Raji (cell line): ENCODE results near the gene RNF2.

ENCODE experiments used
- POLR2A ChIP-seq: IDR thresholded peaks from 2 replicates; pipeline ENCODE4 v1.6.1; 2011; ENCODE audit warnings: low read depth, low read length, control low read depth; ENCODE audit not compliant: insufficient read depth

Gene RNF2

DNA sequence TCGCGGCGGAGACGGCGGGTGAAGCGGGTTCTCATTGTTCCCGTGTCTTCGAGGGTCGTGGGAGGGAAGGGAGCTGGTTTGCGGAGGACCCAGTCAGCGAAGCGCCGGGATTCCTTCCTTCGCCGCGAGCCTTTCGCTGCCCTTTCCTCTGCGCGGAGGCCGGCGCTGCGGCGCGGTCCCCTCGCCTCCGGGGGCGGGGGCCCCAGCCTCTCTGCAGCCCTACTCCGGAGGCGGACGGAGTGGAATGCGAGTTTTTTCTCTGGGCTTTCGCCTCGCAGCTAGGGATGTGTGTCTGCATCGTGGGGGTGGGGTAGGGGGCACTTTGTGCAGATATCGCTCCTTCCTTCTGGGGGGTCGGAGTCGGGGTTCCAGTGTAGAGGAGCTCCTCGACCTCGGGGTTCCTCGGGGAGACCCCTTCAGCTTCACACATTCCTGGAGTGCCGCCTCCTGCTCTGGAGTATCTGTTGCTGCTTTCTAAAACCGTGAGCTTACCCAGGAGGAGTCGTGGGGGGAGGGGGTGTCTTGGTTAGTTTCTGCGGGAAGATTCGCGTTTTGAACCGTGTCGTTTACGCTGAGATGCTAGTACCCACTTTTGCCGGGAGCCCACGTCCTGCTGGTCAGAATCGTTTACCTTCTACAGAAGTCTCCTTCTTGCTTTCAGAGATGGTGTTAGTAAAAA, 595 bp downstream of the RNF2 start:
- no peak for TF ChIP-seq POLR2A

GRCh38 chr1:185046668-185047067, 1.3 kb downstream of the RNF2 start:
- no peak for TF ChIP-seq POLR2A

DNA sequence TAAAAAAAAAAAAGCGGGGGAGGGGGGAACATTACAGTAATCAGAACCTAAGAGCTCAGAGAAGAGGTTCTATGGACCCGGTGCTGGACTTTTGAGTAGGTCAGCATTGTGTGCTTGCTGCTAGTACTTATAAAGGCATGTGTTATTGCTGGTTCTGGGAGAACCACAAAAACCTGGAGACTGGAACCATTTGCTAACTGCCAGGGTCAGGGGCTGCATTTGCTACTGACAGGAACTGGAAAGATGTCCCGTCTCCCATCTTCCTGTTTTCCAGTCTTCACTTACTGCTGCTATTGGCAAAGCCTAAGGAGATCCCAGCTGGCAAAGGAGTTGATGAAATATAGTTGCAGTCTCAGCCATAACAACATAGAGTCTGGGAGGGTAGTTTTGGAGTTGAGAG, 4.3 kb downstream of the RNF2 start:
- TF ChIP-seq POLR2A = no peak

DNA sequence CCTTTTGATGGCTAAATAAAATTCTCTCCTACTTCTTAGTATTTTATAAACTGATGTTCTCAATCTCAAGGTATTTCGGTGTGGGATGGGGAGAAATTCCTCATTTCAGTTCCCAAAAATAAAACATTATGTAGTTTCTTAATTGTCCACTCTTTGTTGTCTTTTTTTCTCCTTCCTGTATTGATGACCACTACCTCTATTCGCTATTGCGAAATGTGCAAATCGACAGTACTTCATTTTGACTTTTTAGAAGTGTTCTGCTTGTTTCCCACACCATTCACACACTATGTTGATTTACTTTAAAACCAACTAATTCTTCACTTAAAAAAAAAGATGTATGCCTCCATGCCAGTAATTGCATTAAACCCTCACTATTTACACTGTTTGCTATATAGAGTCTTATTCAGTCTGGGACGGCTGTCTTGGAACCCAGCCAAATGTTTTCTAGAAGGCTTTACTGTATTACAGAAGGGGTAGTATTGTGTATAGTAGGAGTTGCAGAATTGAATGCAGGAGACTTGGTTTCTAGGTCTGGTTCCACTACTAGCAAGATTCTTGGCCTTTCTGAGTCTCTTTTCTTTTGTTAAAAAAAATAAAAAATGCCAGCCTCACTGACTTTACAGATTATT, 5.6 kb downstream of the RNF2 start:
- no peak for TF ChIP-seq POLR2A

DNA sequence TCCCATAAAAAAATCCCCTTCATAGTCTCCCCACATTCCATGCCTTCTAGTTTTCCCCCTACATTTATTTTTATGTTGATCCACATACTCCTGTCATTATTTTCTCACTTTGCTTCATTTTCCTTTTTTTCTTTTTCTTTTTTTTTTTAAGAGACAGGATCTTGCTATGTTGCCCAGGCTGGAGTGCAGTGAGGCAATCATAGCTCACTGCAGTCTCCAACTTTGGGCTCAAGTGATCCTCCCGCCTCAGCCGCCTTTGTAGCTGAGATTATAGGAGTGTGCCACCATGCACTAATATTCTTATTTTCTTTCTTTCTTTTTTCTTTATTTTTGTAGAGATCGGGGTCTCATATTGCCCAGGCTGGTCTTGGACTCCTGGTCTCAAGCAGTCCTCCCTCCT, 7.8 kb downstream of the RNF2 start:
- TF ChIP-seq POLR2A = no peak

DNA sequence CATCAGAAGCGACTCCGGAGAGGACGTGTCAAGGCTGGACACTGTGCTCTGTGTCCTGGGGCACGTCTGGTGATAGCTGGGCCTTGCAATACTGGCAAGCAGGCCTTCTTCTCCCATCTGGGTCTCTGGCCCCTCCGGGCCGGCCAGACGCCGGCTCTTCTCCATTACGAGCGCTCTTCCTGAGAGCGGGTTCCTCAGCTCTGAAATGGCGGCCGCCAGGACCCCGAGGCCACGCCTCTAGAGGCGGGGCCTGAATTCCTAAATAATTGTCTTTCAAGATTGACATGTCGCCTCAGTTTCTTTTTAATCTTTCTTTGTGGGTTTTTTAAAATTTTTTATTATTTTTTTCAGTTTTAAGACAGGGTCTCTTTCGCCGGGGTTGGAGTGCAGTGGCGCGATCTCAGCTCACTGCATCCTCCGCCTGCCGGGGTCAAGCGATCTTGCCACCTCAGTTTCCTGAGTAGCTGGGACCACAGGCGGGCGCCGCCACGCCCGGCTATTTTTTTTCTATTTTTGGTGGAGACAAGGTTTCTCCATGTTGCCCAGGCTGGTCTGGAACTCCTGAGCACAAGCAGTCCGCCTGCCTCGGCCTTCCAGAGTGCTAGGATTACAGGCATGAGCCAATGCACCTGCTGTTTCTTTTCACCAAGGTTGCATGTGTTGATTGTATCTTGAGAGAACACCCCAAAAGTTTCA, 9.2 kb downstream of the RNF2 start:
- TF ChIP-seq POLR2A = no peak

DNA sequence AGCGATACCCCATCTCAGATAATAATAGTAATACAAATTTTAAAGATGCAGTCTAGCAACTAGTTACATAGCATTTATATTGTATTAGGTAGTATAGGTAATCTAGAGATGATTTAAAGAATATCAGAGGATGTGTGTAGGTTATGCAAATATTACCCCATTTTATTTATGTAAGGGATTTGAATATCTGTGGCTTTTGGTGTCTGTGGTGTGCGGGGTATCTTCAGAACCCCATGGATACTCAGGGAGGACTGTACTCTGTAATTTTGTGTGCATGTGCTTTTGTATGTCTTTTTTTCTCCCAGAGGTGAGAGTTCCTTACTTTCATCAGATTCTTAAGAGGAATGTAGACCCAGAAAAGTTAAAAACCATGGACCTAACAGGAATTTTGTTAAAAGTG, 12.8 kb downstream of the RNF2 start:
- TF ChIP-seq POLR2A = no peak

DNA sequence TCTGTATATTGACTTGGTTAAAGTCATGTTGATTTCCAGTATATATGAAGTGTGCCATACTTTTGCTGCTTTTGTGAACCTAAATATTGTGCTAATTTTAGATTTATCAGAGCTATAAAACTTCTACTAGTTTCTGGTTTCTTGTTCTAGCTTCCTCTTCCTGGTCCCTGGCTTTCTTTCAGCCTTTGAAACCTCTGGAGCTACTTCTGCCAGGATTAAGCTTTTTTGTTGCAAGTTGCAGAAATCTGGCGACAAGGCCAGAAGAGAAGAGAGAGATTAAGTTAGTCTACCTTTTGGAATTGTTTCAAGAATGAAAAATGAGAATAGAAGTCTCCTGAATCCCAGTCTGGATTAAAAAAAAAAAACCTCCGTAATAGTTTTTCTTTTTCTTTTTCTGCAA, 13.5 kb downstream of the RNF2 start:
- TF ChIP-seq POLR2A = no peak

- TF ChIP-seq POLR2A = no peak
Measured at GRCh38 chr1:185059950-185060571, 14.7 kb downstream of the RNF2 start.

DNA sequence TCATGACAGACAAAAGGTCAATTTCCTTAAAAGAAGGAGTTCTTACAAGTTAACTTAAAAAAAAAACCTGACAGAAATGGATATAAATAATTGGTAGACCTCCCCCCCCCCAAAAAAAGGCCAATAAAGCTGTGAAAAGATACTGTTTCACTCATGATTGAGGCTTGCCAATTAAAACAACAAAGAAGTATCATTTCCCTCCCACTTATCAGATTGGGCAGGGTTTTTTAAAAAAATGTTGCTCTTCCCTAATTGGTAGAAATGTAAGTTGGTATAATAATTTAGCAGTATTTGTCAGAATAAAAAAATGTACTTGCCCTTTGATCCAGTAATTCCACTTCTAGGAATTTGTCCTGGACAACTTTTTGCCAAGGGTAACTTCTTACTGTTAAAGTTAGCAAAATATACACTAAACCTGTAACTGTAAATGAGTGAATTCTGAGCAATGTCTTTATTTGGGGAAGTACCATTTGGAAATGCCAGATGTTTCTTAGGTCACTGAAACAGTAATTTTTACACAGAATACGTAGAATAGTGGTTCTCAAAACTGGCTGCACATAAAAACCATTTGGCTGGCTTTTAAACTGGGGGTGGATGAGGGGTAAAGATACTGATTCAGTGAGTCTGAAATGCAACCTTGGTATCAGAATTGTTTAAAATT, 17.5 kb downstream of the RNF2 start:
- TF ChIP-seq POLR2A = no peak

DNA sequence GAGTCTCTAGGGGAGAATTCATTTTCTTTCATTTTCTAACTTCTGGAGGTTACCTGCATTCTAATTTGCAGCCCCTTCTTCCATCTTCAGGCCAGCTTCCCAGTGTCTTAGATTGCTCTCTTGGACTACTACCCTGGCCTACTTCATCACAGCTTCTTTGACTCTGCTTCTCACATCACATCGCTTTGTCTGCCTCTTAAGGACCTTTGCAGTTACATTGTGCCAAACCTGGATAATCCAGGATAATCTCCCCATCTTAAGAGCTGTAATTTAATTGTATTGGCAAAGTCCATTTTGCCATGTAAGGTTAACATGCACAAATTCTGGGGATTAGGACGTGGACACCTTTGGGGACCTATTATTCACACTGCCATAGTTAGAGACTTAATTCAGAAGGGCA, 18.4 kb downstream of the RNF2 start:
- TF ChIP-seq POLR2A = no peak

- no peak for TF ChIP-seq POLR2A
Measured at GRCh38 chr1:185066181-185066580, 20.8 kb downstream of the RNF2 start.

DNA sequence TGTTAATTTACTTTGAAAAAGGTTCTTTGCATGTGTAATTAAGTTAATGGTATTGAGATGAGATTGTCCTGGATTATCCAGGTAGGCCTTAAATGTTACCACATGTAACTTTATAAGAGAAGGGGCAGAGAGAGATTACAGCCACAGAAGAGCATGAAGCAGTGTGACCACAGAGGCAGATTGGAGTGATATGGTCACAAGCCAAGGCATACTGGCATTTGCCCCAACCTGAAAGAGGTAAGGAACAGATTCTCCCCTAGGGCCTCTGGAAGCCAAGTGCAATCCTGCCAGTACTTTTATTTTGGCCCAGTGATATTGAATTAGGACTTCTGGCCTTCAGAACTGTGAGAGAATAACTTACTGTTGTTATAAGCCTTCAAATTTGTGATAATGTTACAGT, 23.0 kb downstream of the RNF2 start:
- TF ChIP-seq POLR2A = no peak

GRCh38 chr1:185069202-185069772, 23.9 kb downstream of the RNF2 start:
- no peak for TF ChIP-seq POLR2A

DNA sequence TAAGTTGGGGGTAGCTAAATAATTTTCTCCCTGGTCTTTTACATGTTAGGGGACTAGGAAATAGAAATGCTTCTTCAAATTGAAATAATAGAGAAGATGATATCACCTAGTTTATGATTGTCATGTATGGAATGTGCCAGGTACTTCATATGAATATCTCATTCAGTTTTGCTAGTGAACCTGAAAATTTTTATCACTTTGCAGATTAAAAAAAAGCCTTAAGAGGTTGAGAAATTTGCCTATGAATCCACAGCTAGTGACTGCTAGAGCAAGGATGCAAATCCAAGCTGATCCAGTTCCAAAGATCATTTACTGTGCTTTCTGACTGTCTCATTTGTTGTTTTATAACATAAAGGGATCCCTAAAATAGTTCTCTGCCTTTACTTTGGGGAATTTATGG, 24.7 kb downstream of the RNF2 start:
- no peak for TF ChIP-seq POLR2A

DNA sequence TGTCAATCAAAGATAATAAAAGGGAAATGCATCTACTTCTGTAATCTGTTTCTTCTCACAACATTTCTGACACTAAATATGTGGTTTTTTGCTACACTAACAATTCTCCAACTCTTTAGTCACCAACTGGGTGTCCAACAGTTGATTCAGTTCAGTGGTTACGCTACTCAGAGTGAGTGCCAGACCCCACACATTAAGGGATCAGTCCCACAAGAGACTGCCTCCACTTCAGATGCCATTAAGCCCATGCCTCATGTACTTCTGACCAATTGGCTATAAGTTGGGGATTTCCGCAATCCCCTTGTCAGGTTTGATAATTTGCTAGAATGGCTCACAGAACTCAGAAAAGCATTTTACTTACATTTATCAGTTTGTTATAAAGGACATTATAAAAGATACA, 28.4 kb downstream of the RNF2 start:
- TF ChIP-seq POLR2A = no peak

GRCh38 chr1:185074307-185074706, 28.9 kb downstream of the RNF2 start:
- no peak for TF ChIP-seq POLR2A
